Islet of Langerhans (tissue), 1 donor: Measurements from ENCODE around the gene PFKFB3.

Experiments
- FAIRE-seq: peaks from one replicate; lab custom pipeline; 2011; peaks lifted over from hg19 to GRCh38; lab: Jason Lieb, UNC

The PFKFB3 gene

DNA sequence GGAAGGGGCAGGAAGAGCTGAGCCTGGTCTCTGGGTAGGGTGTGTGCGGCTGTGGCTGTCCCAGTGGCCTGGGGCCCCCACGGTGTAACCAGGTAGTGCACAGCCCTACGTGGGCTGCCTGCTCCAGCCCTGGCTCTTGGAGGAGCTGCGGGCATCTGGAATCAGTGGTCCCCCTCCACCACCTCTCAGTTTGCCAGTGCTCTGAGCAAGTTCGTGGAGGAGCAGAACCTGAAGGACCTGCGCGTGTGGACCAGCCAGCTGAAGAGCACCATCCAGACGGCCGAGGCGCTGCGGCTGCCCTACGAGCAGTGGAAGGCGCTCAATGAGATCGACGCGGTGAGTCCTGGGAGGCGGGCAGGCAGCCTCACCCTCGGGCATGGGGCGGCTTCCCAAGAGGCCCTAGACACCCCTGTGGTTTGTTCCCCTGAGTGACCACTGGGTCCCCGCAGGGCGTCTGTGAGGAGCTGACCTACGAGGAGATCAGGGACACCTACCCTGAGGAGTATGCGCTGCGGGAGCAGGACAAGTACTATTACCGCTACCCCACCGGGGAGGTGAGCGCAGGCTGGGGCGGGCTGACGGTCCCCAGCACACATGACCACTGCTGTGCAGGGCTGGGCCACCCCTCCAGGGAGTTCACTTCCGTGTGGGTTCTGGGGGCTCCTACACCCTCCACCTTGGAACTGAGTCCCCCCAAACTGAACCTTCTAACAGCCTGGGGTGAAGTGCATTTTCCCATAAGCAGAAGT lies 18.6 kb downstream of the PFKFB3 start:
- FAIRE-seq: no peak

DNA sequence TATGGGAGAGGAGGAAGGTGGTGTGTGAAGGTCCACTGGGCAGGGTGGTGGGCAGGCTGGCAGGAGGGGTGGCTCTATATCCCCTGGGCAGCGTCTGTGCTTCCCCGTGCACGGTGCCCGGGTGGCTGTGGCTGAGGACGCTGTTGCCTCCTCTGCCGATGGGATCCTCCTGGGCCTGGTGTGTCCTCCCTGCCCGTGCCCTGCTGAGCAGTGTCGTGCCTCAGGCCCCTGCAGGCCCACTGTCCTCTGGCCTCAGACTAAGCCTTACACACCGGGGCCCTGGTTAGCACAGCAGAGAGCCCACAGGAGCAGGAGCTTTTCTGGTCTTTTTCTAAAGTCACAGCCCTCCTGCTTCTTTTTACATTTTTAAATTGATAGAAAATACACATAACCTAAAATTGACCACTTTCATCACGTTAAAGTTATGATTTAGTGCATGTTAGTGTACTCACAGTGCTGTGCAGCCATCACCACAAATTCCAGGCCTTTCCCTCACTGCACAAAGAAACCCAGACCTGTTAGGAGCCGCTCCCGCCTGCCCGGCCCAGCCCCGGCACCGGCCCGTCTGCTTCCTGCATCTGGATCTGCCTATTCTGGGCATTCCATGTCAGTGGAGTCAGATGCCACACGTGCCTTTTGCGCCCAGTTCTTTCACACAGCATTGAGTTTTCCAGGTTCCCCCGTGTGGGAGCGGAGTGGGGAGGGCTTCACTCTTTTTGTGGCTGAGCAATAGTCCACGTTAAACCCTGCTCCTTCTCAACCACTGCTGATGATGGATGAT lies 19.4 kb downstream of the PFKFB3 start:
- FAIRE-seq: no peak

- FAIRE-seq: no peak
Measured at GRCh38 chr10:6222755-6223154, 20.0 kb downstream of the PFKFB3 start.

DNA sequence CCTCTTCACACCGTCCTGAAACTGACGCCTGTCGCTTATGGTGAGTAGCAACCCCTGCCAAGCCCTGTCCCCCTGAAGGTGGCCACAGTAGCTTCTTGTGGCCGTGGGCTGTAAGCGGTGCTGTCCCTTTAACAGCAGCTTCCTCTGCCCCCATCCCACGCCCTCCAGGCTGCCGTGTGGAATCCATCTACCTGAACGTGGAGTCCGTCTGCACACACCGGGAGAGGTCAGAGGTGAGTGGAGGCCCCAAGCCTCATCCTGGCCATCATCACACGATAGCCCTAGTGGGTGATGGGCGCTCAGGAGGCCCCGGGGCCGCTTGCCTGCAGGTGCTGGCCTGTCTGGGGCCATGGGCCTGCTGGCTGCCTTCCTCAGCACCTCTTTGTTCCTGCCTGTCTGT lies 21.2 kb downstream of the PFKFB3 start:
- no peak for FAIRE-seq

DNA sequence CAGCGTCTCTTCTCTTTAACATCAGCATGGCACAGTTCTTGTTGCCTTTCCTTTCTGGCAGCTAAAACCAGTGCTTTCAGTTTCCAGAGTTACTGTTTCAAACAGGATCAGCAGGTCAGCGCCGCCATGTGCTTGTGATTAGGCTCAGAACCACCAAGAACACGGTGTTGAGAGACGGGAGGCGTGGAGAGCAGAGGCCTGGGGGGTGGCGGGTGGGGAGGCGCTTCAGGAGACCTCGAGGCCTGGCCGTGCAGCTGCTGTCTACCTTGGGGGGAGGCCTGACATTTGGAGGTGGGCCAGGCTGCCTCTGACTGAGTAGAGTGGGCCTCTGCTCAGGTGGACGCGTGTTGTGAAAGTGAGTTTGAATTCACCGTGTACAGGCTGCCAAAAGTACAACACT lies 22.0 kb downstream of the PFKFB3 start:
- no peak for FAIRE-seq

DNA sequence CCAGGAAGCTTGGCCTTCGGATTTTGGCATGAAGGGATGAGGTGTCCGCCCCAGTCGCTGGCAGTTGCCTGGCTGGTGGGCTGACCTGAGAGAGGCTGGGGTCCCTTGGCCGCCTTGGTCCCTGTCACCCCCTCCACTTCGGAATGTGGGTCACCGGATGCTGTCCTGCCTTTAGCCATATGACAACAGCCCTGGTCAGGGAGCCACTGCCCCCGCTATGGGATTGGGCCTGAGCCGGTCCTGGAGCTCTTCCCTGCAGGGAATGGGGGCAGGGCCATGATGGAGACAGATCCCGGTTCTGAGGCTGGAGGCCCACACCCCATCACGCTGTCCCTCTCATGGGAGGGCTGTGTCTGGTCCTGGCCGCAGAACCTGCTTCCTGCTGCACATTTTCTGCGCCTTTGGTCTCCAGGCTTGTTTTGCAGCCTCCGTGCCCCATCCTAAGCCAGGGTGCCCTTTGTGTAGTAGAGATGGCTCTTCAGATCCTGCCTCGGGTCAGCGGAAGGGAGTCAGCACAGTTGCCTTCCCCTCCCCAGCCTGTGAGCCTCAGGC lies 22.6 kb downstream of the PFKFB3 start:
- FAIRE-seq: no peak

DNA sequence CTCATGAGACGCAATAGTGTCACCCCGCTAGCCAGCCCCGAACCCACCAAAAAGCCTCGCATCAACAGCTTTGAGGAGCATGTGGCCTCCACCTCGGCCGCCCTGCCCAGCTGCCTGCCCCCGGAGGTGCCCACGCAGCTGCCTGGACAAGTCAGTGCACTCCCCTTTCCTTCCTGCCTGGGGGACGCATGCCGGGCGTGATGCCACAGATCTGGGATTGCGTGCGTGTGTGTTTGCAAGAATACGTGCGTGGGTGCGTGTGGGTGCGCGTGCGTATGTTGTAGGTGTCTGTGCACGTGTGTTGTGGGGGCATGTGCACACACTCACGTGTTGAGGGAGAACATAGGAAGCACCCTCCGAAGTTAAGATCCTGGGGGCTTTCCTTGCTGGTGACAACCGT lies 23.5 kb downstream of the PFKFB3 start:
- FAIRE-seq: no peak

GRCh38 chr10:6227346-6227745 lies 24.6 kb downstream of the PFKFB3 start:
- no peak for FAIRE-seq

DNA sequence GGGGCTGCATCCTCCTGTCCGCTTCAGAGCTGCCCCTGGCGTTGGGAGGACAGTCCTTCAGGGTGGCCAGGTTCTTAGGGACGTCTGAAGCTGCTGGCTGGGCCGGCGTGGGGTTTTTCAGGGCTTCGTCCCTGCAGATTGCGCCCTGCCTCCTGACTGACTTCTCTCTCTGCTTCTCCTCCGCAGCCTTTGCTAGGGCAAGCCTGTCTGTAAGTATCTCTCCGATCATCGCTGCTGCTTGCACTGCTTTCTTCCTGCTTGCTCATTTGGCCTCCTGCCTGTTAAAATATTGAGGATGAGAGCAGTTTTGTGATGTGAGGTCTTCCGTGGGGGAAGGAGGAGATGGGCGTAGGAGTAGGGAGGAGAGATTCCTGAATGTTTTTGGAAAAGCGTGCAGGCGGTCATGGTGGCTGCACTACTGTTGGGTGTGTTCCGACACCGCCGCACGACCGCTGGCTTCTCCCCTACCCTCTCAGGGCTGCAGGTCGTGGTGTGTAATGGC lies 25.3 kb downstream of the PFKFB3 start:
- no peak for FAIRE-seq

DNA sequence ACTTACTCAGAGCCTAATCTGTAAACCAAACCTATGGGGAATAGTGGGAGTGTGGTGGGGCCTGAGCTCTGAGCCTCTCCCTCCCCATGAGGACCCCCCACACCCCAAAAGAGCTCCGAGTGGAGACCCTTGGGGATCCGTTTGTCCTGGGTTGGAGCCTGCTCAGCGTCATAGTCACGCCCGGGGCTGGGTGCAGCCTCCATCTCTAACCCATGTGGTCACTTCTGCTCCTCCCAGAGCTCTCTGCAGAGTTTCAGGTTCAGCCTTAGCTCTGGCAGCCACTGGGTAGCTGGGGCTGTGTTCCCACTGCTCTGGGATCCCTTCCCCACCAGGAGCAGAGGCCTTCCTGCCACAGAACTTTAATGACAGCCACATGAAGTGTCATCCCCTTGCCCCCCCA lies 25.9 kb downstream of the PFKFB3 start:
- no peak for FAIRE-seq

- FAIRE-seq: no peak
Measured at GRCh38 chr10:6229290-6229689, 26.6 kb downstream of the PFKFB3 start.

- FAIRE-seq: no peak
Measured at GRCh38 chr10:6229746-6230145, 27.0 kb downstream of the PFKFB3 start.

- FAIRE-seq: no peak
Measured at GRCh38 chr10:6230315-6230714, 27.6 kb downstream of the PFKFB3 start.

- no peak for FAIRE-seq
Measured at GRCh38 chr10:6231146-6231545, 28.4 kb downstream of the PFKFB3 start.

DNA sequence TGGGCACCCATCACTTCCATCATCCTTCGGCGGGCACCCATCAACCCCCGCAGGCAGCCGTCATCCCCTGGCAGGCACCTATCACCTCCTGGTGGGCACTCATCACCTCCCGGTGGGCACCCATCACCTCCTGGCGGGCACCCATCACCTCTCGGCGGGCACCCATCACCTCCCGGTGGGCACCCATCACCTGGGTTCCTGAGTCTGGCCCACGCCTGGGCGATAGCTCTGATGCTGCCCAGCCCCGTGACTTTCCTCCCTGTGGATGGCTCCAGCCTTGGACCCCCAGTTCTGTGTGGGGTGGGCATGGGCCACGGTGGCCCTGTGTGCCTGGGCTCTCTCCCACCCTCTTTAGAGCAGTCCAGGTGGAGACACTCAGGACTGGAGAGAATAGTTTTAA lies 29.0 kb downstream of the PFKFB3 start:
- FAIRE-seq: no peak

DNA sequence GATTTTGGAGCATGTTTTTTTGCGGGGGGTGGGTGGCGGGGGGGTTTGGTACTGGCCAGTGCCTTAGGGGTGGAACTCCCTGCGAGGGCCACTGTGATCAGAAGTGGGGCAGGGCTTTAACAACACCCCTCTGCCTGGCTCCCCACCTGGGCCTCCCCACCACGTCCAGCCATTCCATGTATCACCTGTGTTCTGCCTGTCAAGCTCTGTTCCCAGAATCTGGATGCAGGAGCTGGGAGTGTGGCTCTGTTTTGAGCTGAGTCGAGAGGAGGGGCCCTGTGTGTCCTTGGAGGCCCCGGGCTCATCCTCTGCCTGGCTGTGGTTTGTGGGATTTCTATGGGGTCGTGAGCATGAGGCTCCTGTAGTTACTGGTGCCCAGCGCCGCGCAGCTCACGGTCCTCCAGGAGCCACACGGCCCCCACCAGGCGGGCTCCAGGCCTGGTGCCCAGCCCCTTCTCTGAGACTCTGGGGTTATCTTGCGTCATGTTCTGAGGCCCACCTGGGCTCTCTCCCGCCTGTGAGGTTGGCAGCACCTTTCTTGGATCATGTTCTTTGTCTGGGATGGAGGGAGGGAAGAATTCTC lies 29.6 kb downstream of the PFKFB3 start:
- no peak for FAIRE-seq

DNA sequence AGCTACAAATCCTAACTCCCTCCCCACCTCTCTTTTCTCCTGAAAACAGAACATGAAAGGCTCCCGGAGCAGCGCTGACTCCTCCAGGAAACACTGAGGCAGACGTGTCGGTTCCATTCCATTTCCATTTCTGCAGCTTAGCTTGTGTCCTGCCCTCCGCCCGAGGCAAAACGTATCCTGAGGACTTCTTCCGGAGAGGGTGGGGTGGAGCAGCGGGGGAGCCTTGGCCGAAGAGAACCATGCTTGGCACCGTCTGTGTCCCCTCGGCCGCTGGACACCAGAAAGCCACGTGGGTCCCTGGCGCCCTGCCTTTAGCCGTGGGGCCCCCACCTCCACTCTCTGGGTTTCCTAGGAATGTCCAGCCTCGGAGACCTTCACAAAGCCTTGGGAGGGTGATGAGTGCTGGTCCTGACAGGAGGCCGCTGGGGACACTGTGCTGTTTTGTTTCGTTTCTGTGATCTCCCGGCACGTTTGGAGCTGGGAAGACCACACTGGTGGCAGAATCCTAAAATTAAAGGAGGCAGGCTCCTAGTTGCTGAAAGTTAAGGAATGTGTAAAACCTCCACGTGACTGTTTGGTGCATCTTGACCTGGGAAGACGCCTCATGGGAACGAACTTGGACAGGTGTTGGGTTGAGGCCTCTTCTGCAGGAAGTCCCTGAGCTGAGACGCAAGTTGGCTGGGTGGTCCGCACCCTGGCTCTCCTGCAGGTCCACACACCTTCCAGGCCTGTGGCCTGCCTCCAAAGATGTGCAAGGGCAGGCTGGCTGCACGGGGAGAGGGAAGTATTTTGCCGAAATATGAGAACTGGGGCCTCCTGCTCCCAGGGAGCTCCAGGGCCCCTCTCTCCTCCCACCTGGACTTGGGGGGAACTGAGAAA lies 30.4 kb downstream of the PFKFB3 start:
- FAIRE-seq: no peak

- no peak for FAIRE-seq
Measured at GRCh38 chr10:6233725-6234277, 31.1 kb downstream of the PFKFB3 start.

DNA sequence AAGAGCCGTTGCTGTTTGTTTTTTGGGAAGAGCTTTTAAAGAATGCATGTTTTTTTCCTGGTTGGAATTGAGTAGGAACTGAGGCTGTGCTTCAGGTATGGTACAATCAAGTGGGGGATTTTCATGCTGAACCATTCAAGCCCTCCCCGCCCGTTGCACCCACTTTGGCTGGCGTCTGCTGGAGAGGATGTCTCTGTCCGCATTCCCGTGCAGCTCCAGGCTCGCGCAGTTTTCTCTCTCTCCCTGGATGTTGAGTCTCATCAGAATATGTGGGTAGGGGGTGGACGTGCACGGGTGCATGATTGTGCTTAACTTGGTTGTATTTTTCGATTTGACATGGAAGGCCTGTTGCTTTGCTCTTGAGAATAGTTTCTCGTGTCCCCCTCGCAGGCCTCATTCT lies 31.6 kb downstream of the PFKFB3 start:
- no peak for FAIRE-seq

GRCh38 chr10:6236349-6237198 lies 33.8 kb downstream of the PFKFB3 start:
- FAIRE-seq: no peak

- no peak for FAIRE-seq
Measured at GRCh38 chr10:6237199-6237530, 34.4 kb downstream of the PFKFB3 start.
